ENCODE results near the gene TRERF1. TPM values are rescaled to one million over a fixed set of nuclear protein-coding genes. Genes with fewer than 3 reads are reported as not detected.

TRERF1 gene
- total and polyA plus RNA-seq, 2 experiments from 2014 or later: 11.2 to 20.6 TPM

DNA sequence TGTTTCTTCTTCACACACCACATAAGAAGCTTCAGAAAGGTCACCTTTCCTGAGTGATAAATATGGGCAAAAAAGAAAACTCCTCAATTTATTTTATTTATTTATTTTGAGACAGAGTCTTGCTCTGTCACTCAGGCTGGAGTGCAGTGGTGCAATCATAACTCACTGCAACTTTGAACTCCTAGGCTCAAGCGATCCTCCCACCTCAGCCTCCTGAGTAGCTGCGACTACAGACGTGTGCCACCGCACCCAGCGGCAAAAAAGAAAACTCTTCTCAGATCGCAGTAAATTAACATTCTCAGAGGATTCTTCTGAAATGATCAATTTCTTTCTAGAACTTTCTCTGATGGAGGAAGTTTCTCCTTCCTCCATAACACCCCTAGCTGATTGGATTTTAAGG is 111.2 kb downstream of the TRERF1 start (continued):
- TF ChIP-seq, protein P1, sequence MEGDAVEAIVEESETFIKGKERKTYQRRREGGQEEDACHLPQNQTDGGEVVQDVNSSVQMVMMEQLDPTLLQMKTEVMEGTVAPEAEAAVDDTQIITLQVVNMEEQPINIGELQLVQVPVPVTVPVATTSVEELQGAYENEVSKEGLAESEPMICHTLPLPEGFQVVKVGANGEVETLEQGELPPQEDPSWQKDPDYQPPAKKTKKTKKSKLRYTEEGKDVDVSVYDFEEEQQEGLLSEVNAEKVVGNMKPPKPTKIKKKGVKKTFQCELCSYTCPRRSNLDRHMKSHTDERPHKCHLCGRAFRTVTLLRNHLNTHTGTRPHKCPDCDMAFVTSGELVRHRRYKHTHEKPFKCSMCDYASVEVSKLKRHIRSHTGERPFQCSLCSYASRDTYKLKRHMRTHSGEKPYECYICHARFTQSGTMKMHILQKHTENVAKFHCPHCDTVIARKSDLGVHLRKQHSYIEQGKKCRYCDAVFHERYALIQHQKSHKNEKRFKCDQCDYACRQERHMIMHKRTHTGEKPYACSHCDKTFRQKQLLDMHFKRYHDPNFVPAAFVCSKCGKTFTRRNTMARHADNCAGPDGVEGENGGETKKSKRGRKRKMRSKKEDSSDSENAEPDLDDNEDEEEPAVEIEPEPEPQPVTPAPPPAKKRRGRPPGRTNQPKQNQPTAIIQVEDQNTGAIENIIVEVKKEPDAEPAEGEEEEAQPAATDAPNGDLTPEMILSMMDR (conservative IDR thresholded peaks at IDR 0.05; ENCODE audit: low read depth in 2 of 2): no peak
- TF ChIP-seq, protein P2, sequence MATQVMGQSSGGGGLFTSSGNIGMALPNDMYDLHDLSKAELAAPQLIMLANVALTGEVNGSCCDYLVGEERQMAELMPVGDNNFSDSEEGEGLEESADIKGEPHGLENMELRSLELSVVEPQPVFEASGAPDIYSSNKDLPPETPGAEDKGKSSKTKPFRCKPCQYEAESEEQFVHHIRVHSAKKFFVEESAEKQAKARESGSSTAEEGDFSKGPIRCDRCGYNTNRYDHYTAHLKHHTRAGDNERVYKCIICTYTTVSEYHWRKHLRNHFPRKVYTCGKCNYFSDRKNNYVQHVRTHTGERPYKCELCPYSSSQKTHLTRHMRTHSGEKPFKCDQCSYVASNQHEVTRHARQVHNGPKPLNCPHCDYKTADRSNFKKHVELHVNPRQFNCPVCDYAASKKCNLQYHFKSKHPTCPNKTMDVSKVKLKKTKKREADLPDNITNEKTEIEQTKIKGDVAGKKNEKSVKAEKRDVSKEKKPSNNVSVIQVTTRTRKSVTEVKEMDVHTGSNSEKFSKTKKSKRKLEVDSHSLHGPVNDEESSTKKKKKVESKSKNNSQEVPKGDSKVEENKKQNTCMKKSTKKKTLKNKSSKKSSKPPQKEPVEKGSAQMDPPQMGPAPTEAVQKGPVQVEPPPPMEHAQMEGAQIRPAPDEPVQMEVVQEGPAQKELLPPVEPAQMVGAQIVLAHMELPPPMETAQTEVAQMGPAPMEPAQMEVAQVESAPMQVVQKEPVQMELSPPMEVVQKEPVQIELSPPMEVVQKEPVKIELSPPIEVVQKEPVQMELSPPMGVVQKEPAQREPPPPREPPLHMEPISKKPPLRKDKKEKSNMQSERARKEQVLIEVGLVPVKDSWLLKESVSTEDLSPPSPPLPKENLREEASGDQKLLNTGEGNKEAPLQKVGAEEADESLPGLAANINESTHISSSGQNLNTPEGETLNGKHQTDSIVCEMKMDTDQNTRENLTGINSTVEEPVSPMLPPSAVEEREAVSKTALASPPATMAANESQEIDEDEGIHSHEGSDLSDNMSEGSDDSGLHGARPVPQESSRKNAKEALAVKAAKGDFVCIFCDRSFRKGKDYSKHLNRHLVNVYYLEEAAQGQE (IDR thresholded peaks at IDR 0.05; ENCODE audit: unreplicated experiment): no peak
- TF ChIP-seq ETS1 (IDR thresholded peaks at IDR 0.05): no peak

GRCh38 chr6:42339991-42340401 is 111.7 kb downstream of the TRERF1 start:
- Histone ChIP-seq H3K4me1 (ENCODE audit: insufficient read depth) (no peaks in the 10 kb centered on the region; the same call in 1 of the 2 replicates), H3K4me2 (no peak overlapping the region), H3K27me3 (ENCODE audit: insufficient read depth) (no peaks in the 10 kb centered on the region), H3K9me2 (ENCODE audit: insufficient read depth) (no peaks in the 10 kb centered on the region; the same call in 1 of the 2 replicates), H3K79me2 (replicated peaks; ENCODE audit: insufficient read depth) (peaks cover 75% of the 10 kb centered on the region), H4K20me1 (replicated peaks; ENCODE audit: insufficient read depth) (peaks cover 35% of the 10 kb centered on the region), H3F3A (replicated peaks; ENCODE audit: low read depth) (no peaks in the 10 kb centered on the region), H3K4me3 (no peak overlapping the region), H3K36me3 (ENCODE audit: insufficient read depth) (no peaks in the 10 kb centered on the region), H3K27ac (ENCODE audit: low read depth) (no peak overlapping the region), H2AFZ (no peak overlapping the region)
- no peak overlapping the region for H3K4me3 Mint-ChIP-seq
- peaks cover 19% of the 10 kb centered on the region for H3K4me1 Mint-ChIP-seq
- ATAC-seq (no peak), DNase-seq (ENCODE audit: low spot score) (no peak)
- H3K36me3 Mint-ChIP-seq (ENCODE audit: low read depth): no peaks in the 10 kb centered on the region; the same call in 1 of the 3 replicates
- H3K9me3 Mint-ChIP-seq: no peaks in the 10 kb centered on the region
- H3K27me3 Mint-ChIP-seq (ENCODE audit: insufficient read depth, low read depth, poor library complexity): peaks cover 2% of the 10 kb centered on the region
- no peak overlapping the region for H3K27ac Mint-ChIP-seq
- no peak for TF ChIP-seq EZH2phosphoT487 (IDR thresholded peaks at IDR 0.05; ENCODE audit: unreplicated experiment)
- TF ChIP-seq, protein P1 (conservative IDR thresholded peaks at IDR 0.05; ENCODE audit: low read depth in 2 of 2): no peak
- TF ChIP-seq ETS1 (IDR thresholded peaks at IDR 0.05): no peak
- no peak for TF ChIP-seq STAT1 (IDR thresholded peaks at IDR 0.05; ENCODE audit: unreplicated experiment)
- TF ChIP-seq, protein P3, sequence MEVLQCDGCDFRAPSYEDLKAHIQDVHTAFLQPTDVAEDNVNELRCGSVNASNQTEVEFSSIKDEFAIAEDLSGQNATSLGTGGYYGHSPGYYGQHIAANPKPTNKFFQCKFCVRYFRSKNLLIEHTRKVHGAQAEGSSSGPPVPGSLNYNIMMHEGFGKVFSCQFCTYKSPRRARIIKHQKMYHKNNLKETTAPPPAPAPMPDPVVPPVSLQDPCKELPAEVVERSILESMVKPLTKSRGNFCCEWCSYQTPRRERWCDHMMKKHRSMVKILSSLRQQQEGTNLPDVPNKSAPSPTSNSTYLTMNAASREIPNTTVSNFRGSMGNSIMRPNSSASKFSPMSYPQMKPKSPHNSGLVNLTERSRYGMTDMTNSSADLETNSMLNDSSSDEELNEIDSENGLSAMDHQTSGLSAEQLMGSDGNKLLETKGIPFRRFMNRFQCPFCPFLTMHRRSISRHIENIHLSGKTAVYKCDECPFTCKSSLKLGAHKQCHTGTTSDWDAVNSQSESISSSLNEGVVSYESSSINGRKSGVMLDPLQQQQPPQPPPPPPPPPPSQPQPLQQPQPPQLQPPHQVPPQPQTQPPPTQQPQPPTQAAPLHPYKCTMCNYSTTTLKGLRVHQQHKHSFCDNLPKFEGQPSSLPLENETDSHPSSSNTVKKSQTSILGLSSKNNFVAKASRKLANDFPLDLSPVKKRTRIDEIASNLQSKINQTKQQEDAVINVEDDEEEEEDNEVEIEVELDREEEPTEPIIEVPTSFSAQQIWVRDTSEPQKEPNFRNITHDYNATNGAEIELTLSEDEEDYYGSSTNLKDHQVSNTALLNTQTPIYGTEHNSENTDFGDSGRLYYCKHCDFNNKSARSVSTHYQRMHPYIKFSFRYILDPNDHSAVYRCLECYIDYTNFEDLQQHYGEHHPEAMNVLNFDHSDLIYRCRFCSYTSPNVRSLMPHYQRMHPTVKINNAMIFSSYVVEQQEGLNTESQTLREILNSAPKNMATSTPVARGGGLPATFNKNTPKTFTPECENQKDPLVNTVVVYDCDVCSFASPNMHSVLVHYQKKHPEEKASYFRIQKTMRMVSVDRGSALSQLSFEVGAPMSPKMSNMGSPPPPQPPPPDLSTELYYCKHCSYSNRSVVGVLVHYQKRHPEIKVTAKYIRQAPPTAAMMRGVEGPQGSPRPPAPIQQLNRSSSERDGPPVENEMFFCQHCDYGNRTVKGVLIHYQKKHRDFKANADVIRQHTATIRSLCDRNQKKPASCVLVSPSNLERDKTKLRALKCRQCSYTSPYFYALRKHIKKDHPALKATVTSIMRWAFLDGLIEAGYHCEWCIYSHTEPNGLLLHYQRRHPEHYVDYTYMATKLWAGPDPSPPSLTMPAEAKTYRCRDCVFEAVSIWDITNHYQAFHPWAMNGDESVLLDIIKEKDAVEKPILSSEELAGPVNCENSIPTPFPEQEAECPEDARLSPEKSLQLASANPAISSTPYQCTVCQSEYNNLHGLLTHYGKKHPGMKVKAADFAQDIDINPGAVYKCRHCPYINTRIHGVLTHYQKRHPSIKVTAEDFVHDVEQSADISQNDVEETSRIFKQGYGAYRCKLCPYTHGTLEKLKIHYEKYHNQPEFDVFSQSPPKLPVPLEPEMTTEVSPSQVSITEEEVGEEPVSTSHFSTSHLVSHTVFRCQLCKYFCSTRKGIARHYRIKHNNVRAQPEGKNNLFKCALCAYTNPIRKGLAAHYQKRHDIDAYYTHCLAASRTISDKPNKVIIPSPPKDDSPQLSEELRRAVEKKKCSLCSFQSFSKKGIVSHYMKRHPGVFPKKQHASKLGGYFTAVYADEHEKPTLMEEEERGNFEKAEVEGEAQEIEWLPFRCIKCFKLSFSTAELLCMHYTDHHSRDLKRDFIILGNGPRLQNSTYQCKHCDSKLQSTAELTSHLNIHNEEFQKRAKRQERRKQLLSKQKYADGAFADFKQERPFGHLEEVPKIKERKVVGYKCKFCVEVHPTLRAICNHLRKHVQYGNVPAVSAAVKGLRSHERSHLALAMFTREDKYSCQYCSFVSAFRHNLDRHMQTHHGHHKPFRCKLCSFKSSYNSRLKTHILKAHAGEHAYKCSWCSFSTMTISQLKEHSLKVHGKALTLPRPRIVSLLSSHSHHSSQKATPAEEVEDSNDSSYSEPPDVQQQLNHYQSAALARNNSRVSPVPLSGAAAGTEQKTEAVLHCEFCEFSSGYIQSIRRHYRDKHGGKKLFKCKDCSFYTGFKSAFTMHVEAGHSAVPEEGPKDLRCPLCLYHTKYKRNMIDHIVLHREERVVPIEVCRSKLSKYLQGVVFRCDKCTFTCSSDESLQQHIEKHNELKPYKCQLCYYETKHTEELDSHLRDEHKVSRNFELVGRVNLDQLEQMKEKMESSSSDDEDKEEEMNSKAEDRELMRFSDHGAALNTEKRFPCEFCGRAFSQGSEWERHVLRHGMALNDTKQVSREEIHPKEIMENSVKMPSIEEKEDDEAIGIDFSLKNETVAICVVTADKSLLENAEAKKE (CRISPR knock-in tag; IDR thresholded peaks at IDR 0.05): no peak

Measured in GM23338 (cell line).